ENCODE measurements around the gene ANTXR1. TPM values are rescaled to one million over a fixed set of nuclear protein-coding genes. Genes with fewer than 3 reads are reported as not detected.

The ANTXR1 gene
- total and polyA plus RNA-seq, 11 donors: 5.8 to 75.2 (median 23.3) TPM

GRCh38 chr2:69157441-69157840 lies 144.5 kb downstream of the ANTXR1 start:
- Histone ChIP-seq H3K36me3 (no peaks in the 10 kb centered on the region), H3K4me3 (no peak overlapping the region)
- WGBS, 4 donors: 73 to 85% (median 77%) methylated on average over 3 of the region's 3 CpGs

DNA sequence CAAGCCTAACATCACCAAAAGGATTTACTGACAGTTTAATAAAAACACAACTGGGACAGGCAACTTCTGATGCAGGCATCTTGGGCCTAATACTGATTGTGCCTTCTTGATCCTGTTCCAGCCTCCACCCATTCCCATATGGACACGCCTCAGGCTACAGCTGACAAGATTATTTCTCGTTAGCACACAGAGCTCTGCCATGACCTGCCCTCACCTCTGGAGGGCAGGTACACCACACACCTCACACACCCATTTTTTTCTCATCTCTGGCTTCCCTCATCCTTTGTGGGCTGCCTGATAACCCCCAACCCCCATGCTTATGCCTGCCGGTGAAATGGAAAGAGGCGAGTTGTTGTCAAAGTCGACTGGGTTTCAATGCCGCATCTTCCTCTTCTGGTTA lies 147.0 kb downstream of the ANTXR1 start:
- Histone ChIP-seq H3K4me3 (no peak overlapping the region), H3K36me3 (no peaks in the 10 kb centered on the region), H3K4me1 (peaks cover 0 to 47% (median 33%) of the 10 kb centered on the region in 12 donors), H3K9me3 (no peaks in the 10 kb centered on the region), H3K27me3 (no peaks in the 10 kb centered on the region), H3K27ac (no peak overlapping the region)
- TF ChIP-seq CTCF (IDR thresholded peaks at IDR 0.05) (no peak), POLR2A (IDR thresholded peaks at IDR 0.05) (no peak)
- no peak for ATAC-seq
- DNase-seq: no peak
- intact Hi-C loops (cut with DNase I): loop anchor here in 1 of 10 donors (10.0 kb wide), 1 partner anchor 145 kb away; the partner anchor contains the start of gene ANTXR1
- WGBS, 4 donors: 63 to 85% (median 74%) methylated on average over 6 of the region's 6 CpGs

More at GRCh38 chr2:69157441-69157840, 144.5 kb downstream of the ANTXR1 start:
- Histone ChIP-seq H3K27ac (no peak overlapping the region), H3K9me3 (no peaks in the 10 kb centered on the region), H3K27me3 (no peaks in the 10 kb centered on the region), H3K4me1 (peaks cover 0 to 48% (median 22%) of the 10 kb centered on the region in 12 donors)
- intact Hi-C loops (cut with DNase I): no loop called here
- DNase-seq: no peak
- ATAC-seq: no peak
- TF ChIP-seq CTCF (IDR thresholded peaks at IDR 0.05) (no peak), POLR2A (IDR thresholded peaks at IDR 0.05) (no peak)

GRCh38 chr2:69162057-69162456 lies 149.1 kb downstream of the ANTXR1 start:
- H3K4me3 ChIP-seq: no peak overlapping the region
- intact Hi-C loops (cut with DNase I): loop anchor here in 1 of 10 donors (10.0 kb wide), 1 partner anchor 147 kb away; the partner anchor contains the start of gene ANTXR1
- ATAC-seq (no peak), DNase-seq (no peak)
- no peaks in the 10 kb centered on the region for H3K27me3 ChIP-seq
- H3K9me3 ChIP-seq: no peaks in the 10 kb centered on the region
- peaks cover 0 to 8% (median 0%) of the 10 kb centered on the region in 9 donors for H3K36me3 ChIP-seq
- H3K4me1 ChIP-seq: peaks cover 0 to 59% (median 37%) of the 10 kb centered on the region in 12 donors
- peak overlapping the region in 5 of 12 donors; percentile 1 to 63 (median 46) for H3K27ac ChIP-seq
- TF ChIP-seq POLR2A (IDR thresholded peaks at IDR 0.05): no peak
- no peak for TF ChIP-seq CTCF (IDR thresholded peaks at IDR 0.05)

DNA sequence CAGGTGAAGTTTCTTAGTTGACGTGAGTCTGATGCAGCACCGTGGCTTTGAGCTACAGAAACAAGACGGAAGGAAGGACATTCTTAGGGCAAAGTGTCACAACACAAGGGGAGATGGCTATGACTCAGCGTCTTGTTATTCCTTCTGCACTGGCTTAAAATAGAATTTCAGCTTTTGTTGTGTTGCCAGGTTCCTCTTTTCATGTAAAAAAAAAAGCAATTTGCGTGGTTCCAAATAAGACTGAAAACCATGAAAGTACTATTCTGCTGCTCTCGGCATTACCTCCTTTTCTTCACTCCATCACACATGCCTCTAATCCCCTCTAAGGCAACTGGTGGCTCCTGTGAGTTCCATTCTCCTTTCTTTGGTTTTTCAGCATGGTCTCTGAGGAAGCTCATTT lies 150.1 kb downstream of the ANTXR1 start:
- peaks cover 0 to 8% (median 0%) of the 10 kb centered on the region in 9 donors for H3K36me3 ChIP-seq
- peaks cover 0 to 69% (median 41%) of the 10 kb centered on the region in 12 donors for H3K4me1 ChIP-seq
- peak overlapping the region in 5 of 12 donors; percentile 6 to 63 (median 46) for H3K27ac ChIP-seq
- no peak for TF ChIP-seq POLR2A (IDR thresholded peaks at IDR 0.05)
- no peak for TF ChIP-seq CTCF (IDR thresholded peaks at IDR 0.05)
- WGBS, 4 donors: 33 to 47% (median 41%) methylated on average over 6 of the region's 6 CpGs
- peak in 3 of 4 donors; percentile 81 to 86 (median 85) for ATAC-seq
- peak in 1 of 5 donors; percentile 35 for DNase-seq
- H3K9me3 ChIP-seq: no peaks in the 10 kb centered on the region
- intact Hi-C loops (cut with DNase I): loop anchor here in 1 of 10 donors (10.0 kb wide), 1 partner anchor 148 kb away; the partner anchor contains the start of gene ANTXR1
- H3K4me3 ChIP-seq: no peak overlapping the region
- H3K27me3 ChIP-seq: no peaks in the 10 kb centered on the region
